ENCODE results near the gene CAB39.

GRCh38 chr2:230781130-230781797, 68.6 kb downstream of the CAB39 start:
- TF ChIP-seq CTCF (conservative IDR thresholded peaks at IDR 0.05 in 1 of 2, IDR thresholded peaks at IDR 0.05 in 1 of 2; ENCODE audit: extremely low read depth in 1 of 2, insufficient read depth in 1 of 2, low read depth in 1 of 2, low read length in 2 of 2): no peak
- no peak for TF ChIP-seq EZH2 (IDR thresholded peaks at IDR 0.05; ENCODE audit: borderline replicate concordance, low read length)
